ENCODE measurements around the gene VAC14. TPM values are rescaled to one million over a fixed set of nuclear protein-coding genes. Genes with fewer than 3 reads are reported as not detected.
A peak's percentile ranks its signal among the peaks of the same experiment; 100 is the strongest.

The VAC14 gene
- polyA plus RNA-seq, 1 of the 3 experiments (the other 2 are of a cell fraction): 33.2 TPM

- ChIA-PET CTCF (interaction anchor here (0.6 to 1.4 kb wide), 4 partner anchors 8 to 109 kb away, joined by 3 to 6 read pairs (median 4); no protein-coding TSS in a partner anchor), POLR2A (interaction anchor here (0.8 kb wide), 2 partner anchors 17 to 39 kb away, joined by 3 to 4 read pairs; no protein-coding TSS in a partner anchor)
Measured at GRCh38 chr16:70661918-70662641, 138.9 kb downstream of the VAC14 start.

More at GRCh38 chr16:70661918-70662641, 138.9 kb downstream of the VAC14 start:
- no peaks in the 10 kb centered on the region for H3K79me2 ChIP-seq (ENCODE audit: insufficient read depth)
- no peak overlapping the region; a peak in 1 of 4 replicates for H3K27ac ChIP-seq (ENCODE audit: low read depth in 2 of 2, low read length in 1 of 2)
- H3K9me2 ChIP-seq: no peaks in the 10 kb centered on the region
- H3F3A ChIP-seq (replicated peaks; ENCODE audit: insufficient read depth): peaks cover 3% of the 10 kb centered on the region
- H3K27me3 ChIP-seq (ENCODE audit: insufficient read depth): no peaks in the 10 kb centered on the region
- 80% methylated on average over 12 of the region's 21 CpGs for WGBS (ENCODE audit: low lambda C conversion rate)
- H3K4me1 ChIP-seq (ENCODE audit: control insufficient read depth in 1 of 2, insufficient read depth in 2 of 2, low read depth in 1 of 2, low read length in 1 of 2): peaks cover 0 to 8% of the 10 kb centered on the region in 2 experiments; a peak in 1 of 4 replicates
- H3K4me2 ChIP-seq: no peak overlapping the region; the same call in 1 of the 2 replicates
- H4K20me1 ChIP-seq (ENCODE audit: insufficient read depth): peaks cover 13% of the 10 kb centered on the region
- no peaks in the 10 kb centered on the region for H3K9me3 ChIP-seq
- DNase-seq: peak; percentile 45
- no peak overlapping the region for H2AFZ ChIP-seq (ENCODE audit: low read depth)
- no peak overlapping the region for H3K4me3 ChIP-seq (ENCODE audit: low read depth in 2 of 2, low read length in 1 of 2)
- TF ChIP-seq GATA2 (CRISPR knock-in tag; IDR thresholded peaks at IDR 0.05) (no peak), MEF2A (IDR thresholded peaks at IDR 0.05; ENCODE audit: borderline replicate concordance, low read depth) (no peak), CHD2 (IDR thresholded peaks at IDR 0.05; ENCODE audit: low read length, partially characterized antibody) (no peak), YY1 (IDR thresholded peaks at IDR 0.05; ENCODE audit: low read depth) (no peak), TEAD4 (IDR thresholded peaks at IDR 0.05; ENCODE audit: borderline replicate concordance, insufficient read depth) (no peak), EP300 (IDR thresholded peaks at IDR 0.05; ENCODE audit: borderline replicate concordance in 1 of 2, low read depth in 1 of 2, low read length in 1 of 2) (no peak), TCF12 (IDR thresholded peaks at IDR 0.05) (no peak), NFIC (IDR thresholded peaks at IDR 0.05; ENCODE audit: borderline replicate concordance) (no peak; the same call in 1 of the 2 replicates), FOXM1 (IDR thresholded peaks at IDR 0.05; ENCODE audit: low read depth) (no peak), RAD21 (IDR thresholded peaks at IDR 0.05; ENCODE audit: low read length) (no peak), RFX5 (IDR thresholded peaks at IDR 0.05; ENCODE audit: low read length) (no peak), FOXJ3 (CRISPR knock-in tag; IDR thresholded peaks at IDR 0.05) (no peak), RXRA (IDR thresholded peaks at IDR 0.05; ENCODE audit: borderline replicate concordance, low read depth) (no peak), ELF1 (IDR thresholded peaks at IDR 0.05) (no peak), POLR2AphosphoS5 (IDR thresholded peaks at IDR 0.05; ENCODE audit: low read depth, low read length) (no peak)
- TF ChIP-seq, protein P1, sequence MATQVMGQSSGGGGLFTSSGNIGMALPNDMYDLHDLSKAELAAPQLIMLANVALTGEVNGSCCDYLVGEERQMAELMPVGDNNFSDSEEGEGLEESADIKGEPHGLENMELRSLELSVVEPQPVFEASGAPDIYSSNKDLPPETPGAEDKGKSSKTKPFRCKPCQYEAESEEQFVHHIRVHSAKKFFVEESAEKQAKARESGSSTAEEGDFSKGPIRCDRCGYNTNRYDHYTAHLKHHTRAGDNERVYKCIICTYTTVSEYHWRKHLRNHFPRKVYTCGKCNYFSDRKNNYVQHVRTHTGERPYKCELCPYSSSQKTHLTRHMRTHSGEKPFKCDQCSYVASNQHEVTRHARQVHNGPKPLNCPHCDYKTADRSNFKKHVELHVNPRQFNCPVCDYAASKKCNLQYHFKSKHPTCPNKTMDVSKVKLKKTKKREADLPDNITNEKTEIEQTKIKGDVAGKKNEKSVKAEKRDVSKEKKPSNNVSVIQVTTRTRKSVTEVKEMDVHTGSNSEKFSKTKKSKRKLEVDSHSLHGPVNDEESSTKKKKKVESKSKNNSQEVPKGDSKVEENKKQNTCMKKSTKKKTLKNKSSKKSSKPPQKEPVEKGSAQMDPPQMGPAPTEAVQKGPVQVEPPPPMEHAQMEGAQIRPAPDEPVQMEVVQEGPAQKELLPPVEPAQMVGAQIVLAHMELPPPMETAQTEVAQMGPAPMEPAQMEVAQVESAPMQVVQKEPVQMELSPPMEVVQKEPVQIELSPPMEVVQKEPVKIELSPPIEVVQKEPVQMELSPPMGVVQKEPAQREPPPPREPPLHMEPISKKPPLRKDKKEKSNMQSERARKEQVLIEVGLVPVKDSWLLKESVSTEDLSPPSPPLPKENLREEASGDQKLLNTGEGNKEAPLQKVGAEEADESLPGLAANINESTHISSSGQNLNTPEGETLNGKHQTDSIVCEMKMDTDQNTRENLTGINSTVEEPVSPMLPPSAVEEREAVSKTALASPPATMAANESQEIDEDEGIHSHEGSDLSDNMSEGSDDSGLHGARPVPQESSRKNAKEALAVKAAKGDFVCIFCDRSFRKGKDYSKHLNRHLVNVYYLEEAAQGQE (IDR thresholded peaks at IDR 0.05; ENCODE audit: low read depth, low read length): no peak
- TF ChIP-seq, protein P2, sequence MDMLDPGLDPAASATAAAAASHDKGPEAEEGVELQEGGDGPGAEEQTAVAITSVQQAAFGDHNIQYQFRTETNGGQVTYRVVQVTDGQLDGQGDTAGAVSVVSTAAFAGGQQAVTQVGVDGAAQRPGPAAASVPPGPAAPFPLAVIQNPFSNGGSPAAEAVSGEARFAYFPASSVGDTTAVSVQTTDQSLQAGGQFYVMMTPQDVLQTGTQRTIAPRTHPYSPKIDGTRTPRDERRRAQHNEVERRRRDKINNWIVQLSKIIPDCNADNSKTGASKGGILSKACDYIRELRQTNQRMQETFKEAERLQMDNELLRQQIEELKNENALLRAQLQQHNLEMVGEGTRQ (IDR thresholded peaks at IDR 0.05; ENCODE audit: borderline replicate concordance, low read depth, low read length): no peak
- TF ChIP-seq, protein P3, sequence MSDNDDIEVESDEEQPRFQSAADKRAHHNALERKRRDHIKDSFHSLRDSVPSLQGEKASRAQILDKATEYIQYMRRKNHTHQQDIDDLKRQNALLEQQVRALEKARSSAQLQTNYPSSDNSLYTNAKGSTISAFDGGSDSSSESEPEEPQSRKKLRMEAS (IDR thresholded peaks at IDR 0.05; ENCODE audit: low read depth): no peak
- TF ChIP-seq, protein P4, sequence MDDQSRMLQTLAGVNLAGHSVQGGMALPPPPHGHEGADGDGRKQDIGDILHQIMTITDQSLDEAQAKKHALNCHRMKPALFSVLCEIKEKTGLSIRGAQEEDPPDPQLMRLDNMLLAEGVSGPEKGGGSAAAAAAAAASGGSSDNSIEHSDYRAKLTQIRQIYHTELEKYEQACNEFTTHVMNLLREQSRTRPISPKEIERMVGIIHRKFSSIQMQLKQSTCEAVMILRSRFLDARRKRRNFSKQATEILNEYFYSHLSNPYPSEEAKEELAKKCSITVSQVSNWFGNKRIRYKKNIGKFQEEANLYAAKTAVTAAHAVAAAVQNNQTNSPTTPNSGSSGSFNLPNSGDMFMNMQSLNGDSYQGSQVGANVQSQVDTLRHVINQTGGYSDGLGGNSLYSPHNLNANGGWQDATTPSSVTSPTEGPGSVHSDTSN (IDR thresholded peaks at IDR 0.05): no peak
- TF ChIP-seq, protein P5, sequence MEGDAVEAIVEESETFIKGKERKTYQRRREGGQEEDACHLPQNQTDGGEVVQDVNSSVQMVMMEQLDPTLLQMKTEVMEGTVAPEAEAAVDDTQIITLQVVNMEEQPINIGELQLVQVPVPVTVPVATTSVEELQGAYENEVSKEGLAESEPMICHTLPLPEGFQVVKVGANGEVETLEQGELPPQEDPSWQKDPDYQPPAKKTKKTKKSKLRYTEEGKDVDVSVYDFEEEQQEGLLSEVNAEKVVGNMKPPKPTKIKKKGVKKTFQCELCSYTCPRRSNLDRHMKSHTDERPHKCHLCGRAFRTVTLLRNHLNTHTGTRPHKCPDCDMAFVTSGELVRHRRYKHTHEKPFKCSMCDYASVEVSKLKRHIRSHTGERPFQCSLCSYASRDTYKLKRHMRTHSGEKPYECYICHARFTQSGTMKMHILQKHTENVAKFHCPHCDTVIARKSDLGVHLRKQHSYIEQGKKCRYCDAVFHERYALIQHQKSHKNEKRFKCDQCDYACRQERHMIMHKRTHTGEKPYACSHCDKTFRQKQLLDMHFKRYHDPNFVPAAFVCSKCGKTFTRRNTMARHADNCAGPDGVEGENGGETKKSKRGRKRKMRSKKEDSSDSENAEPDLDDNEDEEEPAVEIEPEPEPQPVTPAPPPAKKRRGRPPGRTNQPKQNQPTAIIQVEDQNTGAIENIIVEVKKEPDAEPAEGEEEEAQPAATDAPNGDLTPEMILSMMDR (IDR thresholded peaks at IDR 0.05): no peak
- H3K9ac ChIP-seq: no peak overlapping the region
- peaks cover 16 to 32% of the 10 kb centered on the region in 2 experiments for H3K36me3 ChIP-seq (replicated peaks in 1 of 2; ENCODE audit: control insufficient read depth in 1 of 2, insufficient read depth in 2 of 2, low read length in 1 of 2)

Data from SK-N-SH (cell line).